Measurements from ENCODE around the gene MS4A3. TPM values are rescaled to one million over a fixed set of nuclear protein-coding genes. Genes with fewer than 3 reads are reported as not detected.
"Not testable (repeated sequence)": the region's sequence is repeated elsewhere in the genome, so short reads cannot be mapped to it uniquely, and the experiment has no call there.

MS4A3 gene, protein sequence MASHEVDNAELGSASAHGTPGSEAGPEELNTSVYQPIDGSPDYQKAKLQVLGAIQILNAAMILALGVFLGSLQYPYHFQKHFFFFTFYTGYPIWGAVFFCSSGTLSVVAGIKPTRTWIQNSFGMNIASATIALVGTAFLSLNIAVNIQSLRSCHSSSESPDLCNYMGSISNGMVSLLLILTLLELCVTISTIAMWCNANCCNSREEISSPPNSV
- total RNA-seq, result not detected

DNA sequence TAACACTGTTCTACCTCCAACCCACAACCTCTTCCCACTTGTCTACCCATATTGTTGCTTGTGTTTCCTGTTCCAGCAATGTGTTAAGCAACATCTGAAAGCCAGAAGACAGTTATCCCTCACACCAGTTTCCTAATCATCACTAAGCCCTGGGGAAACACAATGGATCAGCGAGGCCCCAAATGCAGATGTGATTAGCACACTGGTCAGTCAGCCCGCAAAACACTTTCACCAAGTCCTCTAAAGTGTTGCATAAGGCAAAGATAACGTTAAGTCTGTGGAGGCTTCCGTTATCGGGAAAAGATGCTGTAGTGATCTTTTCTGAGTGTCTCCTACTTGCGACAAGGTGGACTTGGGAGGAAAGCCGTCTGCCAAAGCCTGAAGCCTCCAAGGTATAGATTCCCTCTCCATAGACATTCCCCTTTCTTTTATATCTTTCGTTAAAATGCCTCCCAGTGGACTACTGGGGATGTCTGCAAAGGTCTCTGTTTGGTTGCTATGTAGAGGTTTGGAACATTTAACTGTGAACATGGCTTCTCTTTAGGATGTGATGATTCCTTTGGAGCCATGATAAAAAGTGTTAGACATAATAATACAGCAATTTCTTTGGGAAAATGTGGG, at the start of gene MS4A3:
Gene MS4A3, plus strand, starts transcription at position 317 of the 621 bp plus-strand sequence. CDS start 4,496 bp downstream, outside the sequence.
- H3K4me1 ChIP-seq, result no peaks in the 10 kb centered on the region
- no peaks in the 10 kb centered on the region for H3K36me3 ChIP-seq
- H3K9me3 ChIP-seq, result no peaks in the 10 kb centered on the region
- H3K27ac ChIP-seq, result no peak within 1 kb of the TSS
- no peaks in the 10 kb centered on the region for H3K27me3 ChIP-seq
- TF ChIP-seq, protein P1, sequence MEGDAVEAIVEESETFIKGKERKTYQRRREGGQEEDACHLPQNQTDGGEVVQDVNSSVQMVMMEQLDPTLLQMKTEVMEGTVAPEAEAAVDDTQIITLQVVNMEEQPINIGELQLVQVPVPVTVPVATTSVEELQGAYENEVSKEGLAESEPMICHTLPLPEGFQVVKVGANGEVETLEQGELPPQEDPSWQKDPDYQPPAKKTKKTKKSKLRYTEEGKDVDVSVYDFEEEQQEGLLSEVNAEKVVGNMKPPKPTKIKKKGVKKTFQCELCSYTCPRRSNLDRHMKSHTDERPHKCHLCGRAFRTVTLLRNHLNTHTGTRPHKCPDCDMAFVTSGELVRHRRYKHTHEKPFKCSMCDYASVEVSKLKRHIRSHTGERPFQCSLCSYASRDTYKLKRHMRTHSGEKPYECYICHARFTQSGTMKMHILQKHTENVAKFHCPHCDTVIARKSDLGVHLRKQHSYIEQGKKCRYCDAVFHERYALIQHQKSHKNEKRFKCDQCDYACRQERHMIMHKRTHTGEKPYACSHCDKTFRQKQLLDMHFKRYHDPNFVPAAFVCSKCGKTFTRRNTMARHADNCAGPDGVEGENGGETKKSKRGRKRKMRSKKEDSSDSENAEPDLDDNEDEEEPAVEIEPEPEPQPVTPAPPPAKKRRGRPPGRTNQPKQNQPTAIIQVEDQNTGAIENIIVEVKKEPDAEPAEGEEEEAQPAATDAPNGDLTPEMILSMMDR (IDR thresholded peaks at IDR 0.05), result no peak
- no peak within 1 kb of the TSS for H3K4me3 ChIP-seq
- no peak for DNase-seq (ENCODE audit: low spot score)

DNA sequence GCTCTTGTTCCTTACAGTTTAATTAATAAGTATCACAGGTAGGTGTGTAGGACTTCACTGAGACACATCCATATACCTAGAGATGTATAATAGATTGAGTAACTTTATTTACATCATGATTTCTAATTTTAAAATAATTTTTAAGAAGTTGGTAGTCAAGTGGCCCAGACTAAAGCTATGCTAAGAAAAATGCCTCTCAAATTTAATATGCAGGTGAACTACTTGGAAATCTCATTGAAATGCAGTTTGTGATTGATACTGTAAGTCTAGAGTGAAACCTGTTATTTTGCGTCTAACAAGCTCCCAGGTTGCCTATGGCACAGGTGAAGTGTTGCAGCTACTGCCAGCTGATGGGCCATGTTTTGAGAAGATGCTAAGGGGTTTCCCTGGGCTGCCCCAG, 39.6 kb upstream of the MS4A3 start, which contains the start of gene OOSP4B:
Gene OOSP4B, plus strand, starts transcription at position 301 of the 400 bp plus-strand sequence.
- H3K9me3 ChIP-seq, result no peaks in the 10 kb centered on the region
- H3K4me3 ChIP-seq, result no peak within 1 kb of the TSS
- no peaks in the 10 kb centered on the region for H3K27me3 ChIP-seq
- DNase-seq (ENCODE audit: low spot score), result no peak
- H3K36me3 ChIP-seq, result no peaks in the 10 kb centered on the region
- H3K27ac ChIP-seq, result no peak within 1 kb of the TSS
- no peaks in the 10 kb centered on the region for H3K4me1 ChIP-seq
- TF ChIP-seq, protein P1 (IDR thresholded peaks at IDR 0.05), result no peak

DNA sequence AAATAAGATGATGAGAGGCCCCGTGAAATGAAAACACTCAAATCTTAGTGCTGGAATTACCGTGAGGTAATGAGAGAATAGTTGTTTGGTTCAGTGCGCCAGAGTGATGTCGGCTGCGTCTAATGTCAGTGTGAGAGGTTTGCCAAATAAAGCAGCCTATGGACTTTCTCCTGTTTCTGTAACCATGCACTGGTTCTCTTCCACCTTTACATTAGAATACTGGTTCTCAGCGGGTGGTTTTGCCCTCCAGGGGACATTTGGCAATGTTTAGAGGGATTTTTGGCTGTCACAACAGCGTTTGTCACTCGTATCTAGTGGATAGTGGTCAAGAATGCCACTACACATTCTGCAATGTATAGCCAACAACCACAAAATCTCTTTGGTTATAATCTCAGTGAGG, 38.4 kb upstream of the MS4A3 start:
- H3K4me3 ChIP-seq, result no peak overlapping the region
- DNase-seq (ENCODE audit: low spot score), result no peak
- TF ChIP-seq, protein P1 (IDR thresholded peaks at IDR 0.05), result no peak

DNA sequence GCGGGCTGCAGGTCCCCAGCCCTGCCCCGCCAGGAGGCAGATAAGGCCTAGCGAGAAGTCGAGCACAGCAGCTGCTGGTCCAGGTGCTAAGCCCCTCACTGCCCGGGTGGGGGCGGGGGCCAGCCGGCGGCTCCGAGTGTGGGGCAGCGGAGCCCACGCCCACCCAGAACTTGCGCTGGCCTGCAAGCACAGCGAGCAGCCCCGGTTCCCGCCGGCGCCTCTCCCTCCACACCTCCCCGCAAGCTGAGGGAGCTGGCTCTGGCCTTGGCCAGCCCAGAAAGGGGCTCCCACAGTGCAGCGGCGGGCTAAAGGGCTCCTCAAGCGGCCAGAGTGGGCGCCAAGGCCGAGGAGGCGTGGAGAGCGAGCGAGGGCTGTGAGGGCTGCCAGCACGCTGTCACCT, 36.1 kb upstream of the MS4A3 start:
- not testable (repeated sequence) for H3K36me3 ChIP-seq; H3K27me3 ChIP-seq; H3K9me3 ChIP-seq; H3K27ac ChIP-seq; H3K4me1 ChIP-seq; DNase-seq (ENCODE audit: low spot score); H3K4me3 ChIP-seq

More for the DNA sequence above, 38.4 kb upstream of the MS4A3 start:
- Histone ChIP-seq H3K27me3 (no peaks in the 10 kb centered on the region), H3K4me1 (no peaks in the 10 kb centered on the region), H3K36me3 (no peaks in the 10 kb centered on the region), H3K9me3 (no peaks in the 10 kb centered on the region), H3K27ac (no peak overlapping the region)

DNA sequence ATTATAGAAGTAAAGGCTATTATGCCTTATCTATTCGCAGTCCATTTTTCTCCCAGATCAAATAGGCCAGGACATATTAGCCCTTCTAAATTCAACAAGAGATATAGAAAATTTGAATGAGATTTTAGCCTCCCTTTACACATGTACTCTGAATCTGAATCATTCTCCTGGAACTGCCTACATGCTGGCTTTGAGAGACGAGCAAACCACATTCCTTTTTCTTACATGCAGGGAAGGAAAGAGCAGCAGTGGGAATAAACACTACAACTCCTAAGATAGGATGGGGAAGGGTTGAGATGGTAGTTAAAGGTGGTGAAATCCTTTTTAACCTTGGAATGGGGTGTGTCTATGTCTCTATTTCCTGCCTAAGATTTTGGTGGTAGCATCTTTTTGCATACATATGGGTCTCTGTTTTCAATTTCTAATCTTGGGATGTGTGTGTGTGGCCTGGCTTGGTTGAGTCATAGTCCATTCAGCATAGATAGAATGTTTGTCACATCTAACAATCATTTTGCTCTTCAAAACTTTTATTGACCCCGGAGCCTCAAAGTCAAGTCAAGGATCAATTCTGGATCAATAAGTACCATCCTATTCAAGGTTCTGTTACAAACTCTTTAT, 27.3 kb upstream of the MS4A3 start:
- Histone ChIP-seq H3K4me3 (no peak overlapping the region), H3K27me3 (no peaks in the 10 kb centered on the region), H3K4me1 (no peaks in the 10 kb centered on the region), H3K36me3 (no peaks in the 10 kb centered on the region), H3K9me3 (no peaks in the 10 kb centered on the region), H3K27ac (no peak overlapping the region)
- TF ChIP-seq, protein P1 (IDR thresholded peaks at IDR 0.05), result no peak
- DNase-seq (ENCODE audit: low spot score), result no peak

DNA sequence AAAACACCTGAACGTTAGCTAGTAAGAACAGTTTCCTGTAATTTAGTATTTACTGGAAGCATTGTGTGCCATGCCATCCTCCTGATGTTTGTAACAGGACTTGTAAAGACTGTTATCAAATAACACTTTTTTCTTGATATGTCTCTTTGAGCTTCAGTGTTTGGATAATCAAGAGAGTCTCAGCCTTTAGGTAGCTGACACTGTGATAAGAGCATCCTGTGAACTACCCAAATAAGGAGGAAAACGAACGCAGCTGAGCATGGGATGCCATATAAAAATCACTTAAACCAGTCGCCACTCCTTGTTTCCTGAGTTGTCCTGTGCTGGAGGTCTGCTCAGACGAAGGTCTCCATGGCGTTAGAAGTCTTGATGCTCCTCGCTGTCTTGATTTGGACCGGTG, 16.4 kb upstream of the MS4A3 start, which contains the start of gene OOSP2:
Gene OOSP2, plus strand, starts transcription at position 301 of the 400 bp plus-strand sequence. Its CDS starts 51 bp downstream, at position 352.
- H3K27me3 ChIP-seq, result no peaks in the 10 kb centered on the region
- no peak within 1 kb of the TSS for H3K27ac ChIP-seq
- TF ChIP-seq, protein P1 (IDR thresholded peaks at IDR 0.05), result no peak
- DNase-seq (ENCODE audit: low spot score), result no peak
- H3K4me1 ChIP-seq, result no peaks in the 10 kb centered on the region
- no peak within 1 kb of the TSS for H3K4me3 ChIP-seq
- no peaks in the 10 kb centered on the region for H3K9me3 ChIP-seq
- H3K36me3 ChIP-seq, result no peaks in the 10 kb centered on the region

DNA sequence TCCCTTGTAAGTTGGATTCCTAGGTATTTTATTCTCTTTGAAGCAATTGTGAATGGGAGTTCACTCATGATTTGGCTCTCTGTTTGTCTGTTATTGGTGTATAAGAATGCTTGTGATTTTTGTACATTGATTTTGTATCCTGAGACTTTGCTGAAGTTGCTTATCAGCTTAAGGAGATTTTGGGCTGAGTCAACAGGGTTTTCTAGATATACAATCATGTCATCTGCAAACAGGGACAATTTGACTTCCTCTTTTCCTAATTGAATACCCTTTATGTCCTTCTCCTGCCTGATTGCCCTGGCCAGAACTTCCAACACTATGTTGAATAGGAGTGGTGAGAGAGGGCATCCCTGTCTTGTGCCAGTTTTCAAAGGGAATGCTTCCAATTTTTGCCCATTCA, 6.0 kb upstream of the MS4A3 start:
- H3K4me1 ChIP-seq; H3K4me3 ChIP-seq; H3K9me3 ChIP-seq; H3K27ac ChIP-seq; H3K36me3 ChIP-seq; DNase-seq (ENCODE audit: low spot score); H3K27me3 ChIP-seq: not testable (repeated sequence)

DNA sequence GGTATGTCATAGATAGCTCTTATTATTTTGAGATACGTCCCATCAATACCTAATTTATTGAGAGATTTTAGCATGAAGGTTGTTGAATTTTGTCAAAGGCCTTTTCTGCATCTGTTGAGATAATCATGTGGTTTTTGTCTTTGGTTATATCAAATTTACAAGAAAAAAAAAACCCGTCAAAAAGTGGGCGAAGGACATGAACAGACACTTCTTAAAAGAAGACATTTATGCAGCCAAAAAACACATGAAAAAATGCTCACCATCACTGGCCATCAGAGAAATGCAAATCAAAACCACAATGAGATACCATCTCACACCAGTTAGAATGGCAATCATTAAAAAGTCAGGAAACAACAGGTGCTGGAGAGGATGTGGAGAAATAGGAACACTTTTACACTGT, 5.6 kb upstream of the MS4A3 start:
- not testable (repeated sequence) for H3K4me1 ChIP-seq; DNase-seq (ENCODE audit: low spot score); H3K36me3 ChIP-seq; H3K27me3 ChIP-seq; H3K27ac ChIP-seq; H3K4me3 ChIP-seq; H3K9me3 ChIP-seq

Data from right atrium auricular region (tissue), 2 donors.